Osteoblast (primary cell): Measurements from ENCODE around the gene IL17REL. TPM values are rescaled to one million over a fixed set of nuclear protein-coding genes. Genes with fewer than 3 reads are reported as not detected.
A peak's percentile ranks its signal among the peaks of the same experiment; 100 is the strongest.

Source experiments
- DNase-seq: peaks from one replicate; pipeline ENCODE4 v3.0.0; 2011; ENCODE audit warnings: low spot score, mixed read lengths; ENCODE audit not compliant: insufficient read length; ENCODE audit errors: missing footprints
- H2AFZ ChIP-seq: 2 replicates; pipeline ENCODE4 v1.6.0; 2011; ENCODE audit warnings: mild to moderate bottlenecking, low read length
- H3K27ac ChIP-seq: 2 replicates; pipeline ENCODE4 v1.5.1; 2011; ENCODE audit warnings: mild to moderate bottlenecking, low read depth, low read length, moderate library complexity
- H3K27me3 ChIP-seq: 2 replicates; pipeline ENCODE4 v1.6.0; 2012; ENCODE audit warnings: mild to moderate bottlenecking, control low read depth, inconsistent platforms, low read length, moderate library complexity; ENCODE audit not compliant: insufficient read depth
- H3K36me3 ChIP-seq: 2 replicates; pipeline ENCODE4 v1.5.1; 2011; ENCODE audit warnings: mild to moderate bottlenecking, low read length, control low read depth, moderate library complexity; ENCODE audit not compliant: insufficient read depth
- H3K4me1 ChIP-seq: 2 replicates; pipeline ENCODE4 v1.5.1; 2011; ENCODE audit warnings: mild to moderate bottlenecking, low read length, control low read depth, moderate library complexity; ENCODE audit not compliant: insufficient read depth
- H3K4me2 ChIP-seq: 2 replicates; pipeline ENCODE4 v1.6.0; 2011; ENCODE audit warnings: mild to moderate bottlenecking, low read length; ENCODE audit not compliant: insufficient read depth
- H3K4me3 ChIP-seq: fragments of 200-600 bp; sonication (generic); 3 replicates; pipeline ENCODE4 v1.5.1; 2012; ENCODE audit warnings: mild to moderate bottlenecking, low read length, inconsistent platforms; ENCODE audit not compliant: insufficient read depth
- H3K79me2 ChIP-seq: 2 replicates; pipeline ENCODE4 v1.6.0; 2012; ENCODE audit warnings: mild to moderate bottlenecking, low read length, control low read depth, inconsistent platforms; ENCODE audit not compliant: insufficient read depth
- H3K9me3 ChIP-seq: 2 replicates; pipeline ENCODE4 v1.5.1; 2011; ENCODE audit warnings: low read depth, low read length, control low read depth
- H4K20me1 ChIP-seq: 2 replicates; pipeline ENCODE4 v1.6.0; 2012; ENCODE audit warnings: mild to moderate bottlenecking, low read length, control low read depth; ENCODE audit not compliant: insufficient read depth
- total RNA-seq: library from RNA; depleted of rRNA; stranded (reverse); fragments of >200 nt; gene quantifications from 2 replicates; pipeline ENCODE4 v1.2.3, GENCODE V29; 2012
- TF ChIP-seq, protein P1 (sequence below): IDR thresholded peaks from 2 replicates; pipeline ENCODE4 v1.5.1; 2011; ENCODE audit warnings: mild to moderate bottlenecking, low read depth, low read length, moderate library complexity; ENCODE audit errors: extremely low read depth

IL17REL gene
- total RNA-seq, 1 donor = not detected

DNA sequence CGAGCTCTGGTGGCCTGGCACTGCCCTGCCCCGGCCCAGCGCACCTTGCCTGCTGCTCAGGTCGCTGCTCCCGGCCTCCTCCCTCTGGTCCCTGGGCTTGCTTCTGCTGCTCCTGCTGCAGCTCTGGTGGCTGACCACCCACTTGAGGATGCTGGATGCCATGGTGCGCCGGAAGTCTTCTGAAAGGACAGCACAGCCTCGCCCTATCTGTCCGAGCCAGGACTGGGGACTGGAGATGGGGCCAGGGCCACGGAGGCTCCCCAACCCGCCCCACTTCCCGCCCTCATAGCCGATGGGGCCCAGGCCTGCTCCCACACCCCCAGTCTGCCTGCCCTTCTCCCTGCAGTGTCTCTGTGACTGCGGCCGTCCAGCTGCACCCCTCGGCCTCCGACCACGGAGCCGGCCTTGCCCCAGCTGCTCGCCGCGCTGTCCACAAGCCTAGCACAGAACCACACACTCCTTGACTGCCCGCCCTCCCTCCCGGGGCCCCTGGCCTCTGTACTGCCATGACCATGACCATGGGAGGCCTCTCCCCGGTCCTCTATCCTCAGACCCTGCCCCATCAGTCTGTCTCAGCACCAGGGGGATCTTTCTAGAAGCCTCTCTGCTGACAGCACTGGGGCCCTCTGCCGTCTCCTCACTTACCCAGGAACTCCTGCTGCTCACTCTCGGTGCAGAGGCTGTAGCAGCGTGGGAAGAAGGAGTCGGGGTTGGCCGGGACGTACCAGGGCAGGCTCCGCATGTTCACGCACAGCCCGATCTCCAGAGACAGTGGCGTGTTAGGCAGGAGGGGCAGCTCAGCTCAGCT, 32.9 kb upstream of the IL17REL start:
- no peaks in the 10 kb centered on the region for H3K27me3 ChIP-seq
- H3K9me3 ChIP-seq = no peaks in the 10 kb centered on the region
- no peak overlapping the region for H2AFZ ChIP-seq
- H3K36me3 ChIP-seq = no peaks in the 10 kb centered on the region
- H3K4me3 ChIP-seq = no peak overlapping the region
- TF ChIP-seq, protein P1, sequence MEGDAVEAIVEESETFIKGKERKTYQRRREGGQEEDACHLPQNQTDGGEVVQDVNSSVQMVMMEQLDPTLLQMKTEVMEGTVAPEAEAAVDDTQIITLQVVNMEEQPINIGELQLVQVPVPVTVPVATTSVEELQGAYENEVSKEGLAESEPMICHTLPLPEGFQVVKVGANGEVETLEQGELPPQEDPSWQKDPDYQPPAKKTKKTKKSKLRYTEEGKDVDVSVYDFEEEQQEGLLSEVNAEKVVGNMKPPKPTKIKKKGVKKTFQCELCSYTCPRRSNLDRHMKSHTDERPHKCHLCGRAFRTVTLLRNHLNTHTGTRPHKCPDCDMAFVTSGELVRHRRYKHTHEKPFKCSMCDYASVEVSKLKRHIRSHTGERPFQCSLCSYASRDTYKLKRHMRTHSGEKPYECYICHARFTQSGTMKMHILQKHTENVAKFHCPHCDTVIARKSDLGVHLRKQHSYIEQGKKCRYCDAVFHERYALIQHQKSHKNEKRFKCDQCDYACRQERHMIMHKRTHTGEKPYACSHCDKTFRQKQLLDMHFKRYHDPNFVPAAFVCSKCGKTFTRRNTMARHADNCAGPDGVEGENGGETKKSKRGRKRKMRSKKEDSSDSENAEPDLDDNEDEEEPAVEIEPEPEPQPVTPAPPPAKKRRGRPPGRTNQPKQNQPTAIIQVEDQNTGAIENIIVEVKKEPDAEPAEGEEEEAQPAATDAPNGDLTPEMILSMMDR = no peak
- no peaks in the 10 kb centered on the region for H3K4me1 ChIP-seq
- peak; percentile 79 for DNase-seq
- no peak overlapping the region for H3K27ac ChIP-seq
- no peaks in the 10 kb centered on the region for H4K20me1 ChIP-seq
- no peak overlapping the region for H3K4me2 ChIP-seq
- no peaks in the 10 kb centered on the region for H3K79me2 ChIP-seq

DNA sequence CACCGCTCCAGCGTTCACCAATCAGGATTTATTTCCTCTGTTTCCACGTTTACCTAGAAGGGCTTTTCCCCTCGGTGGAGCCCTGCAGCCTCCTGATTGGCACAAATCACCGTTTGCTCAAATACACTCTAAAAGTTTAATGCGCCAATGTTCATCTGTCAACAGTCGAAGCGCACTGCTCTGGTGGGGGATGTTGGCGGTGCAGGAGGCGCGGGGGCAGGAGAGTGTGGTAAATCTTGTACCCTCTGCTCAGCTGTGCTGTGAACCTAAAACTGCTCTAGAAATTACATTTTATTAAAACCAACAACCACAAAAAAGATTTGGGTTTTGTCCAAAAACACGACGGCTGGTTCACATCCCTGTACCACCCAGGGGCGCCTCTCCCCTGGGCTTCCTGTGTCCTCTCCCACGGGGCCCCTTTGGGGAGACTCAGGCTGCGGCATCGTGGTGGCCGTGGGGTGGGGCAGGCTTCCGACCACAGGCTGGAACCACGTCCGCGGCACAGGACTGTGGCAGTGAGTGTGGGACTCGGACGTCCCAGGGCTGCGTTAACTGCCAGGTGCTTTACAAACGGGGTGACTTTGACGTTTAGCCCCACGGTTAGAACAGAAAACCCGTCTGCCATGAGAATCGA, 32.0 kb upstream of the IL17REL start:
- no peak overlapping the region for H3K27ac ChIP-seq
- H3K36me3 ChIP-seq = no peaks in the 10 kb centered on the region
- H3K9me3 ChIP-seq = no peaks in the 10 kb centered on the region
- TF ChIP-seq, protein P1 = no peak
- H3K4me3 ChIP-seq = no peak overlapping the region
- no peaks in the 10 kb centered on the region for H3K79me2 ChIP-seq
- DNase-seq = peak; percentile 85
- H4K20me1 ChIP-seq = no peaks in the 10 kb centered on the region
- H3K4me1 ChIP-seq = no peaks in the 10 kb centered on the region
- no peak overlapping the region for H2AFZ ChIP-seq
- H3K27me3 ChIP-seq = no peaks in the 10 kb centered on the region
- no peak overlapping the region for H3K4me2 ChIP-seq

DNA sequence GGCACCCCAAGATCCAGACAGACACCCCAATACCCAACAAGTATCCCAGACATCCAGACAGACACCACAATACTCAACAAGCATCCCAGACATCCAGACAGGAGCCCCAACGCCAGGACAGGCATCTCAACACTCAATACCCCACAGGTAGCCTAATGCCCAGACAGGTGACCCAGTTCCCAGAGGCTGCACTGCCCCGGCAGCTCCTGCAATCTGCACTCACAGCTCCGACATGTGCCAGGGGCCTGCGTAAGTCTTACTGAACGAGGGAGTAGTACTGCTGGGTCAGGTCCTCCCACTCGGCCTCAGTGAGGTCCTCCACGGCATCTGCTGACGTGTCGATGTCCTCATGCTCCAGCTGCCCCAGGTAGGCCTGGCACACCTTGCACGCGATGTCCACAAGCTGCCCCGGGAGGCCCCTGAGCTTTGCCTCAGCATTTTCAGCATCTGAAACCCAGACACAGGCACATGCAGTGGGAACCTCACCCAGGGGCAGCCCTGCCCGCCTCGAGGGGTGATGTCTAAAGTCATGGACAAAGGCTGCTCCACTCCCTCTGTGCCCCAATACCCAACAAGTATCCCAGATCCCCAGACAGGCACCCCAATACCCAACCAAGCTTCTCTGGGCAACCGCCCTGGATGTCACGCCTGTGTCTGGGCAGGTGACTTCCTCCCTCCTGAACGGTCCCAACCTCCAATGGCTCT, 28.9 kb upstream of the IL17REL start:
- Histone ChIP-seq H3K9me3 (no peaks in the 10 kb centered on the region), H4K20me1 (no peaks in the 10 kb centered on the region), H2AFZ (no peak overlapping the region), H3K4me1 (no peaks in the 10 kb centered on the region), H3K27ac (no peak overlapping the region), H3K4me2 (no peak overlapping the region), H3K4me3 (no peak overlapping the region), H3K79me2 (no peaks in the 10 kb centered on the region), H3K36me3 (no peaks in the 10 kb centered on the region), H3K27me3 (no peaks in the 10 kb centered on the region)
- TF ChIP-seq, protein P1 = no peak
- peak; percentile 44 for DNase-seq

DNA sequence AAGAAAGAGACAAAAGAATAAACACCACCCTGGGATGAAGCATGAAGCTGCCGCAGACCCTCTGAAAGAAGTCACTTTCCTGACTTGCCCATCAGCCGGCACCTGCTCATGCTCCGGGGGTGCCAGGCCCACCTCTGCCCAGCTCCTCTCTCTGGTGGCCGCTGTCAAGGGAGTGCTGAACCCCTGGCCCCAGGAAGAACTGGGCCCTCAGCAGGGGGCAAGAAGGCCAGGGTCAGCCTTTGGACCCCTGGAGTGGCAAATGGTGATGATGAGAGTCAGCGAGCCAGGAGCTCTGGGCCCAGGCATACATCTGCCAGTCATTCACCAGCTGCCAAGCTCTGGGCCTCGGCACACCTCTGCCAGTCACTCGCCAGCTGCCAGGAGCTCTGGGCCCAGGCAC, 28.2 kb upstream of the IL17REL start:
- TF ChIP-seq, protein P1 = no peak
- no peak overlapping the region for H3K4me3 ChIP-seq

More for the DNA sequence above, 28.2 kb upstream of the IL17REL start:
- H3K9me3 ChIP-seq = no peaks in the 10 kb centered on the region
- peak; percentile 25 for DNase-seq
- H3K27me3 ChIP-seq = no peaks in the 10 kb centered on the region
- H3K79me2 ChIP-seq = no peaks in the 10 kb centered on the region
- H3K27ac ChIP-seq = no peak overlapping the region
- no peaks in the 10 kb centered on the region for H3K4me1 ChIP-seq
- no peak overlapping the region for H2AFZ ChIP-seq
- no peaks in the 10 kb centered on the region for H3K36me3 ChIP-seq
- no peaks in the 10 kb centered on the region for H4K20me1 ChIP-seq
- H3K4me2 ChIP-seq = no peak overlapping the region
